Peyer's patch (tissue), 4 donors: ENCODE data around the gene TOMM34. TPM values are rescaled to one million over a fixed set of nuclear protein-coding genes. Genes with fewer than 3 reads are reported as not detected.

ENCODE experiments used
- DNase-seq, 3 donors: peaks; one replicate each; pipeline ENCODE4 v3.0.0-alpha.2; 2017 to 2019
- H3K27ac ChIP-seq, 4 donors: fragments of 200-600 bp; sonication (generic); one replicate each; pipeline ENCODE4 v1.5.1; 2016 to 2019
- H3K27me3 ChIP-seq, 2 donors: fragments of 200-600 bp; sonication (generic); one replicate each; pipeline ENCODE4 v1.5.1; 2019
- H3K36me3 ChIP-seq, 3 donors: fragments of 200-600 bp; sonication (generic); one replicate each; pipeline ENCODE4 v1.5.1; 2016 to 2019
- H3K4me1 ChIP-seq, 4 donors: fragments of 200-600 bp; sonication (generic); one replicate each; pipeline ENCODE4 v1.5.1; 2016 to 2019
- H3K4me3 ChIP-seq, 4 donors: fragments of 200-600 bp; sonication (generic); 1 replicate in 3 of 4; 2 replicates in 1 of 4; pipeline ENCODE4 v1.5.1; 2016 to 2019; ENCODE audit warnings: mild to moderate bottlenecking in 1 of 4
- H3K9me3 ChIP-seq, 4 donors: fragments of 200-600 bp; sonication (generic); one replicate each; pipeline ENCODE4 v1.5.1; 2016 to 2019; ENCODE audit warnings: mild to moderate bottlenecking in 1 of 4
- POLR2A ChIP-seq, 2 donors: fragments of 450-650 bp; IDR thresholded peaks; one replicate each; pipeline ENCODE4 v1.5.1; 2017; ENCODE audit warnings: antibody characterized with exemption in 2 of 2, mild to moderate bottlenecking in 2 of 2, moderate library complexity in 2 of 2
- total RNA-seq, 4 donors: library from RNA; depleted of rRNA; stranded (reverse); fragments of >200 nt; gene quantifications; one replicate each; pipeline ENCODE4 v1.1.0, GENCODE V29; 2016
- TF ChIP-seq, protein P1 (sequence below), 6 experiments: fragments of 450-650 bp in 4 of 6; fragments of 200-600 bp in 2 of 6; sonication (generic) in 1 of 6; IDR thresholded peaks; one replicate each; pipeline ENCODE4 v1.5.1; 2017 to 2019; ENCODE audit warnings: antibody characterized with exemption in 6 of 6, mild to moderate bottlenecking in 3 of 6, moderate library complexity in 1 of 6

TOMM34 gene
- total RNA-seq, 4 donors from 2014 or later: 8.4 to 19.0 (median 12.2) TPM

DNA sequence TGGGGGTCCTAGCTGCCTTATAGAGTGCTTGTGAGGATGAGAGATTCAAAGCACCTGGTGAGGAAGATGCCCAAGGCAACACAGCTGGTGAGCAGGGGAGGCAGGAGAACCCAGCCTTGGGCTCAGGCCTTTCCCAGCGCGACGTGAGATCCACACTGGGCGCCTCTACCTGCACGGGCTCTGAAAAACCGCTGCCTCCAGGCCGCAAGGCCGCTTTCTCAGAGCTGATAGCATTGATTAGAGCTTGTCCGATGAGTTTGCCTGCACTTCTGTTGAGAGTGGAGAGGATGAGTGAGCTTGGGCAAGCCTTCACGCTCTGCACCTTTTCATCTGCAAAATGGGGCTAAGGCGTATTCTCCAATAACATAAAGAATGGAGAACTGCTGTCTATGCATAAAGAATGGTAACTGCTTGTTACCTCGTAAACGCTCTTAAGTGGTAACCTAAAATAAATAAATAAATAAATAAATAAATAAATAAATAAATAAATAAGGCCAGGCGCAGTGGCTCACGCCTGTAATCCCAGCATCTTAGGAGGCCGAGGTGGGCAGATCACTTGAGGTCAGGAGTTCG is 49.4 kb downstream of the TOMM34 start:
- no peak for DNase-seq
- Histone ChIP-seq H3K9me3 (no peaks in the 10 kb centered on the region), H3K4me1 (peaks cover 0 to 18% (median 3%) of the 10 kb centered on the region in 4 donors), H3K27ac (peak overlapping the region in 1 of 4 donors; percentile 73), H3K27me3 (no peaks in the 10 kb centered on the region), H3K36me3 (peaks cover 0 to 22% (median 0%) of the 10 kb centered on the region in 3 donors), H3K4me3 (peak overlapping the region; percentile 43 to 77 (median 62))
- no peak for TF ChIP-seq POLR2A (IDR thresholded peaks at IDR 0.05)
- TF ChIP-seq, protein P1, sequence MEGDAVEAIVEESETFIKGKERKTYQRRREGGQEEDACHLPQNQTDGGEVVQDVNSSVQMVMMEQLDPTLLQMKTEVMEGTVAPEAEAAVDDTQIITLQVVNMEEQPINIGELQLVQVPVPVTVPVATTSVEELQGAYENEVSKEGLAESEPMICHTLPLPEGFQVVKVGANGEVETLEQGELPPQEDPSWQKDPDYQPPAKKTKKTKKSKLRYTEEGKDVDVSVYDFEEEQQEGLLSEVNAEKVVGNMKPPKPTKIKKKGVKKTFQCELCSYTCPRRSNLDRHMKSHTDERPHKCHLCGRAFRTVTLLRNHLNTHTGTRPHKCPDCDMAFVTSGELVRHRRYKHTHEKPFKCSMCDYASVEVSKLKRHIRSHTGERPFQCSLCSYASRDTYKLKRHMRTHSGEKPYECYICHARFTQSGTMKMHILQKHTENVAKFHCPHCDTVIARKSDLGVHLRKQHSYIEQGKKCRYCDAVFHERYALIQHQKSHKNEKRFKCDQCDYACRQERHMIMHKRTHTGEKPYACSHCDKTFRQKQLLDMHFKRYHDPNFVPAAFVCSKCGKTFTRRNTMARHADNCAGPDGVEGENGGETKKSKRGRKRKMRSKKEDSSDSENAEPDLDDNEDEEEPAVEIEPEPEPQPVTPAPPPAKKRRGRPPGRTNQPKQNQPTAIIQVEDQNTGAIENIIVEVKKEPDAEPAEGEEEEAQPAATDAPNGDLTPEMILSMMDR (IDR thresholded peaks at IDR 0.05): no peak

DNA sequence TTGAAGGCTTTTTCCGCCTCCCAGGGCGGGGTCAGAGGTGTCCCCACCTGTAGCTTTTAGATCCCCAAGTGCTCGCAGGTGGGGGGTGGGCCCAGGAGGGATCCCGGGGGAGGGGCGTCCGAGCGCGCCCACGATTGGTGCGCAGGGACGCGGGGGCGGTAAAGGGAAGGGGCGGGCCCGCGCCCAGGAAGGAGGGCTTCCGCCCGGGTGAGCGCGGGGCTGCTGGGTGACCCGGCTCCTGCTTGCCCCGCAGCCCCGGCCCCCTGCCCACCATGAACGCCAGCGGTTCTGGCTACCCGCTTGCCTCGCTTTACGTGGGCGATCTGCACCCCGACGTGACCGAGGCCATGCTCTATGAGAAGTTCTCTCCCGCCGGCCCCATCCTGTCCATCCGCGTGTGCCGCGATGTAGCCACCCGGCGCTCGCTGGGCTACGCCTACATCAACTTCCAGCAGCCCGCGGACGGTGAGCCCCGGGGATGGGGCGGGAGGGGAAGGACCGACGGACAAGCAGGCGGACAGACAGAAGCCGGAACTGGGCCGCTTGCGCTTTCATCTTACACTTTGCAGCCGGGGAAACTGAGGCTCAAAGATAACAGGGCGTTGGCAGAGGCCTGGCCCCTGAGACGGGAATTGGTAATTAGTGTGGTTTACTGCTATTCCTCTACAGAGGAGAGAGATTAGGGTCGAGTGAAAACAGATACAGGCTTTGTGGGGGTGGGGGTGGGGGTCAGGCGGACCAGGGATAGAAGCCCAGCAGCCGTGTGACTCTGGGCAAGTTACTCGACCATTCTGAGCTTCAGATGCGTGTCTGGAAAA is 50.1 kb downstream of the TOMM34 start, which contains the start of gene PABPC1L:
PABPC1L (plus strand) TSS at position 189 of the 818 bp plus-strand sequence; CDS start at position 273, 84 bp downstream.
- DNase-seq: peak; percentile 84 to 90 (median 85)
- Histone ChIP-seq H3K9me3 (no peaks in the 10 kb centered on the region), H3K27me3 (no peaks in the 10 kb centered on the region), H3K4me1 (peaks cover 0 to 18% (median 3%) of the 10 kb centered on the region in 4 donors), H3K36me3 (peaks cover 0 to 29% (median 0%) of the 10 kb centered on the region in 3 donors), H3K27ac (peak within 1 kb of the TSS in 1 of 4 donors; percentile 73), H3K4me3 (peak within 1 kb of the TSS; percentile 43 to 77 (median 62))
- TF ChIP-seq POLR2A (IDR thresholded peaks at IDR 0.05): no peak
- TF ChIP-seq, protein P1 (IDR thresholded peaks at IDR 0.05): no peak

DNA sequence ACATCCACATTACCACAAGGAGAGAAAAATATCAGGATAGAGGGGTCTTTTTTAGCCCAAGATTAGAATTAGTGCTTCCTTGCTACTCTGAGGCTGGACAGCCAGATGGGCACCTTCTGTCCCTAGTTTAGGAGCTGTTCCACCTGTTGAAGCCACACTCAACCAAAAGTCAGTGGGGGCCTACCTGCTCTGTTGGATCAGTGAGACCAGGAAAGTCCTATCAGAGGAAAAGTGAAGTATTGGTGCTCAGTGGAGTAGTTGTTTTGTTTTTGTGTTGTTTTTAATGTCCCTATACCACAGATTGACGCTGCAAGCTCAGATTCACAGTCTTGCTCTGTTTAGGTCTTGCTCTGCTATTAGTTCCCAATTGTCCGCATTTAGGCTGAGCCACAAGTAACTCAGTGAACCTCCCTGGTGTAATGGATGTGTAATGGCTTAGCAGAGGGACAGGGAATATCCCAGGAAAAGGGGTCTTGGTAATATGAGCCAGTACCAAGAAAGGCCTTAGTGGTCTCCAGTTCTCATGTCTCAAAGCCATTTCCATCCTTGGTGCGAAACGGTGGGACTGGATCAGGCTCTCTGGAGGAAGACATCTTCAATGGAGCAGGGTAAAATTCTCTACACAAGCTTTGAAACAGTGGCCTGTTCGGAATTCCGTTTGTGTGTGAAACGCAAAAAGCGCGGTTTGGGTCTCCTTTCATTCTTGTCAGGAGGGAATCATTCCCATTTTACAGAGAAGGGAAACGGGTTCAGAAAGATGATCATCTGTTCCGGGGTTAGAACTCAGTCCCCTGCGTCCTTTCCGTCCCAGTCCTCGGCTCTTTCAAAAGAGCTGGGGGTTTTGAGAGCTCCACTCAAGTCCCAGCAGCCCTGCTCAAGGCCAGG is 51.0 kb downstream of the TOMM34 start:
- H3K36me3 ChIP-seq: peaks cover 0 to 37% (median 0%) of the 10 kb centered on the region in 3 donors
- TF ChIP-seq POLR2A (IDR thresholded peaks at IDR 0.05): no peak
- TF ChIP-seq, protein P1 (IDR thresholded peaks at IDR 0.05): no peak
- no peaks in the 10 kb centered on the region for H3K27me3 ChIP-seq
- peak overlapping the region; percentile 43 to 77 (median 62) for H3K4me3 ChIP-seq
- H3K27ac ChIP-seq: peak overlapping the region in 1 of 4 donors; percentile 73
- H3K4me1 ChIP-seq: peaks cover 0 to 18% (median 3%) of the 10 kb centered on the region in 4 donors
- DNase-seq: no peak
- H3K9me3 ChIP-seq: no peaks in the 10 kb centered on the region

DNA sequence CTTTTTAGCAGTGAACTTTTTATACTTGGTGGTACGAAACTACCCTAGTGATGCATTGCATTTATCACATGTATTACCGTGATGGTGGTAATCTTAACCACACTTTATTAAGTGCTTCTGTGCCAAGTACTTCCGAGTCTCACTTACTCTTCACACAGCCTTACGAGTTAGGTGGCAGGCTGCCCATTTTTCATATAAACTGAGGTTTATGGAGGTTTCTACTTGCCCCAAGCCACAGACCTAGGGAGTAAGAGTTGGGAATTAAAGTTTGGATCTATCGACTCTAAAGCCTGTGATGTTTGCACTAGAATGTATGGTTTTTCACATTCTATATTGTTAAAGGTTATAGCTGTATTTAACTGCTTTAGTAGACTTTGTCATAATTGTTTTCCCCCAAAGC is 55.8 kb downstream of the TOMM34 start:
- DNase-seq: no peak
- Histone ChIP-seq H3K27ac (no peak overlapping the region), H3K36me3 (peaks cover 0 to 67% (median 0%) of the 10 kb centered on the region in 3 donors), H3K27me3 (no peaks in the 10 kb centered on the region), H3K4me1 (peaks cover 0 to 22% (median 0%) of the 10 kb centered on the region in 4 donors), H3K4me3 (no peak overlapping the region), H3K9me3 (no peaks in the 10 kb centered on the region)
- no peak for TF ChIP-seq POLR2A (IDR thresholded peaks at IDR 0.05)
- TF ChIP-seq, protein P1 (IDR thresholded peaks at IDR 0.05): no peak

DNA sequence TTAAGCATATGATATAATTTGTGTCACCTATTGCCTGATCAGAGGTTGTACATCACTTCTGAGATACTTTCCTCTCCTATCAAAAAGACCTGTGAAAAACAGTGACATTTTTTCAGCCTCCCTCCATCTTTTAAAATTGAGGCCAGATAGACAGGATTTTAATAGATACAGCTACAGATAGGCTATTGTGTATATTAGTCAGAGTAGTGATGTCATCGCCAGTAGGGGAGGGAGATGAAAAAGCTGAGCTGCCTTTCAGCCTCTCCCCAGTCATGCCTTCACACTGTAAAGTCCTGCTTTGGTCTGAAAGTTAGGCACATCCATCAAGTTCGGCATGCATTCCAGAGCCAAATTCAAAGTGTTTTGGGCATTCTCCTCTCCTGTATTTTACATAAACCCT is 58.2 kb downstream of the TOMM34 start:
- DNase-seq: no peak
- Histone ChIP-seq H3K4me1 (peaks cover 0 to 35% (median 3%) of the 10 kb centered on the region in 4 donors), H3K36me3 (peaks cover 0 to 57% (median 0%) of the 10 kb centered on the region in 3 donors), H3K9me3 (no peaks in the 10 kb centered on the region), H3K27ac (no peak overlapping the region), H3K27me3 (no peaks in the 10 kb centered on the region), H3K4me3 (no peak overlapping the region)
- no peak for TF ChIP-seq POLR2A (IDR thresholded peaks at IDR 0.05)
- TF ChIP-seq, protein P1 (IDR thresholded peaks at IDR 0.05): no peak
